Measurements from ENCODE around the gene ECEL1.

Gene ECEL1

DNA sequence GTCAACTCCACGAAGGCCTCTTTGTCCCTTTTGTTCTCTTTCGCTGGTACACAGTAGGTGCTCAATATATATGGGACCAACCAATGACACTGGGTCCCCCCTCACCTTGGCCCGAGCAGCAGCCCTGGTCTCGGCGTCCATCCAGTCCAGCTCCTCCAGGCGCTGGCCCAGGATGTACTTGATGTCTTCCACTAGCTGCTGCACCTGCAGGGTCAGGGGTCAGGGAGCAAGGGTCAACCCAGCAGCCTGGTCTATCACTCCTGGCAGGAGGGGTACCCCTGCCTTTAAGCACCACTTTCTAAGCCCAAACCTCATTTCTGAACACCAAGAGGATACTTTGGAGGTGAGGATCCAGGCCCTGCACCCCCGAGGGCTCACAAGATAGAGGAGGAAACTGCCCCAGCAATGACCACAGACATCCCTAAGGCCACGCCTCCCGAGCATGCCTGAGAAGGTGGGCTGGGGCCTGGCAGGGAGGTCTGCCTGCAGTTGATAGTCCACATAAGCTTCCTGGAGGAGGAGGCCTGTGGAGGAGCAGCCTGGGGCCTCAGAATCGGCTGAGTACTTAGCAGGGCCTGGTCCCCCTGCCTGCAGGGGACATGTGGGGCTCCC, 4.2 kb downstream of the ECEL1 start:
- DNase-seq, result no peak

- DNase-seq, result no peak
Observed at GRCh38 chr2:232482301-232483238, 5.1 kb downstream of the ECEL1 start.

DNA sequence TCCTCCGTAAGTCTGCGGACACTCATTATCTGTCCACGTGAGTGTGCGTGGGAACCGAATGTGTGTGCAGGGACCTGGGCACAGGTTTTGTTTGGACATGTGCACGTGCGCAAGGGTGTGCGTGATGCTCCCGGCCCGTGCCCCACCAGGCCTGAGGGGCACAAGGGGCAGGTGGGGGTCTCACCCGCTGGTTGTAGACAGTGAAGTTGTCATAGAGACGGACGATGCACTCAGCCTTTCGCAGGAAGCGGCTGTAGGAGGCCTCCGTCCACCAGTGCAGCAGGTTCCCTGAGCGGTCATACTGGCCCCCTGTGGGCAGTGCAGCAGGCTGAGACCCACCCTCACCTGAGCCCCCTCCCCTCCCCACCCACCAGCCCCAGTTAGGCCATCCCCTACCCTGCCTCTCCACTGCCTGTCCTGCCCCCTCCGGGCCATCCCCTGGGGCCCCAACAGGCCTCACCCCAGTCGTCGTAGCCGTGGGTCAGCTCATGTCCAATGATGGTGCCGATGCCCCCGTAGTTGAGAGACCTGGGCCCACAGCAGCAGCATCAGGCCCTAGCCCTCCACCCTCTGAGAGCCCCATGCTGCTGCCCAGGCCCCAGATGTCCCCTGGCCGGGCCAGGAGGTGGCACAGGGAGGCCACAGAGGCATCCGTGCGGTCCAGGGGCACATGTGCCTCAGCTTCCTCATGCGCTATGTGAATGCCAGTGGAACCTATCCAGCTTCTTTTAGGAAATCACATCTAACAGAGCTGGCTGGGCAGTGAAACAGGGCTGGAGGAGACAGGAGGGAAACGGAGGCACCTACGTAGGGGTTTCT, 6.1 kb downstream of the ECEL1 start:
- no peak for DNase-seq

DNA sequence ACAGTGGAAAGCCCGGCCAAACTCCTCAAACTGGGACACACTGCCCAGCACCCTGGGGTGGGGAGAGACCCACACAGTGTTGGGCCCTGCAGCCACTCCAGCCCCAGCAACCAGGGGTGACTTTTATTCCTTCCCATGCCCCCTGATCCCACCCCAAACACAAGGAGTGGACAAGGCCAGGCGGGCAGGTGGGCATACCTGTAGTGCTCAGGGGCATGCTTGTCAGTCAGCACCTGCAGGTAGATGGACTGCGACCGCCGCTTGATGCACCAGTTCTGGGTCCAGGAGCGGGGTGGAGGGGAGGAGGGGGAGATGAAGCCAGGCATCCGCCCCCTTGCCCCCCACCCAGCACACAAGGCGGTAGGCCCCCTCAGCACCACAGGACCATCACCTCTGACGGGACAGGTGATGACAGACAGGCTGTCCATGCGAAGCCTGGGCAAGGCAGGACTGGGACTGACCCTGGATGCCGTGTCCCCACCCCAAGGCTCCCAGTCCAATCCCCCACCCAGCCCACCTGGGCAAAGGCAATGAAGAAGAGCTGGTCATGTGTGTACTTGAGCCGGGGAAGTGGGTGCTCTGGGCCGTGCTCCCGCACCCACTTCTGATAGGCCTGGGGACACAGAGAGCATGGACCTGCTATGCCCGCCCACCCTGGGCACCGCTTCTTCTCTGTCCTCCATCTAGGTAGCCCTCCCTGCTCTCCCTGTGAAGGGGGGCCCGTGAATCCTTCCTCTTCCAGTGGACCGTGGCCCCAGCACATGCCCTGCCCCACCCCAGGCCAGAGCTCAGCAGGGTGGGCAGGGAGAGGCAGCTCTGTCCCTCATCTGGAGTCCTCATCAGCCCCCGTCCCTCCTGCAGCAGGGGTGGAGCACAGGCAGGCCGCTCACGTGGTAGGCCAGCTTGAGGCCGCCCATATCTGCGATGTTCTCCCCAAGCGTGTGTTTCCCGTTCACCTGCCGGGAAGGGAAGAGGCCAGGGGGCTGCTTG, 7.1 kb downstream of the ECEL1 start:
- DNase-seq, result no peak

GRCh38 chr2:232479341-232480200, 8.1 kb downstream of the ECEL1 start:
- peak; percentile 30 for DNase-seq

DNA sequence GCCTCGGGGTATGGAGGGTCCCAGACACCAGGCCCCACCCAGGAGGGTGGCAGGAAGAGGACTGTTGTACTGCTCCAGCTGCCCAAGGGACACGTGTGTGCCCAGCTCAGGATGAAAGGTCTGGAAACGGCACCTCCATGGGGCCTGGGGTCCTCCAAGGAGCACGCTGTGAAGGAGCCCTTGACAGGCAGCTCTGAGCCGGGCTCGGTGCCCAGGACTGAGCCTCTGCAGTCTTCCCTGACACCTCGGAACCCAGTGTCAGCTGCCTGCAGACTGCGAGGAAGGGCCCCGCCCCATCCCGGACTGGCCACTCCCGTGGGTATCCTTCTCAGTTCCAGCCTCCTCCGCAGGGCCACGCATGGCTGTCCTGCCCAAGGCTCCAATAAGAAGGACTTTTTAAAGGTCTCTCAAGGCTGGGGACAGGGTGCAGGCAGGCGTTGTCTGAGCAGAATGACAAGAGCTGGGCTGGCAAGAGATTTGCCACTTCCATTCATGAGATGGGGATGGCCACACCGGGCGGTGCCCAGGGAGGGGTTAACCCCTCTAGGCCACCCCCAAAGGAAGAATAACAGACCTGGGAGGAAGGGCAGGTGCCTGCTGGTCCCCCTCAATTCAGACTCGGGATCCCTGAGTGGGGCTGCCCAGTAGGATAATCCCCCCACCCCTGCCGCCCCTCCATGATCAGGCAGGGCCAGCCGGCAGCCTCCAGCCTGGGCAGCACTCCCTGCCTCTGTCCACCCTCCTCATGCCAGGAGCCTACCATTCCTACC, 8.9 kb downstream of the ECEL1 start:
- no peak for DNase-seq

DNA sequence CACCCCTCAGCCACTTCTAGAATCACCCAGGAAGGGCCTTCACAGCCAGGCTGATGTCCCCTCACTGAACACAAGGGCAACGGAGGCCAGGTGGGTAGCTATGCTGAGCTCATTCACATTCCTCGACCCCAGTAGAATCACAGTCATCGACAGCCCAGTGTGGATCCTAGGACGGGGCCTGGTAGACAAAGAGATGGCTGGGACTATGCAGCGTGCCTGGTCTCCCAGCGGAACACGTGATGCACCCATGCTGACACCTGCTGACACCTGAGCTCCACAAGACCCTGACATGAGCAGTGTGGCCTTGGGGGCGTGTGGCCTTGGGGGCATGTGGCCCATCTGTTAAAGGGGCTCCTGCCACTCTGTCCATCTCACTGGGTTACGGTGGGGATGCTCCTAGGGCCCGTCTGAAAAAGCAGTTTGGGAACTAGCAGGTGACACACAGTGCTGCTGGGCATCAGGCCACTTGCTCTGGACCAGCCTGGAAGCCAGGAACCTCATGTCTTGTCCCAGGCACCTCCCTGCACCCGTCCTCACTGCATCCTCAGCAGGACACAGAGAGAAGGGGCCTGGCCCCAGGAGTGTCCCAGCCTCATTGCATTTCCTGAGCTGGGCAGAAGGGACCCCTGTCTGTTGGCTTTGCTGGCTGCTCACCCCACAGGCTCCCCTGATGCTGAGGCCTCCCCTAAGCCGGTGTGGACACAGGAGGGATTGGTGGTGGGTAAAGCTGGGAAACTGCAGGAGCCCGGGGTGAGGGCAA, 9.7 kb downstream of the ECEL1 start:
- DNase-seq, result no peak

- no peak for DNase-seq
Observed at GRCh38 chr2:232476791-232477190, 10.8 kb downstream of the ECEL1 start.

GRCh38 chr2:232476045-232476444, 11.6 kb downstream of the ECEL1 start:
- DNase-seq, result no peak

- DNase-seq, result peak; percentile 23
Observed at GRCh38 chr2:232473467-232473890, 14.2 kb downstream of the ECEL1 start.

GRCh38 chr2:232466221-232466620, 21.4 kb downstream of the ECEL1 start:
- DNase-seq, result no peak

GRCh38 chr2:232465061-232465460, 22.6 kb downstream of the ECEL1 start:
- no peak for DNase-seq

DNA sequence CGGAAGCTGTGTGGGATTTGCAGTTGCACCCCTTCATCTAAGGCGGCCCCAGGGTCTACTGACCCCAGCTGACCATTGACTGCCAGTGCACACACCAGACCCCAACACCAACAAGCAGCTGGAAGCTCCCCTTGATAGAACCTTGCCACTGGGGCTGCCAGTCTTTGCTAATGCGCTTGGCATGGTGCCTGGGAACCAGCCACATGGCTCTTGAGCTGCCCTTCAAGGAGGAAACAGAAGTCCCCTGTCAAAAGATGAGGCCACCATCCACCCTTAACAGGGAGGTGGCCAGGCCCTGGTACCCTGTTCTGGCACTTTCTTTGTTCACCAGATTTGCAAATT, 23.1 kb downstream of the ECEL1 start:
- DNase-seq, result peak; percentile 43

DNA sequence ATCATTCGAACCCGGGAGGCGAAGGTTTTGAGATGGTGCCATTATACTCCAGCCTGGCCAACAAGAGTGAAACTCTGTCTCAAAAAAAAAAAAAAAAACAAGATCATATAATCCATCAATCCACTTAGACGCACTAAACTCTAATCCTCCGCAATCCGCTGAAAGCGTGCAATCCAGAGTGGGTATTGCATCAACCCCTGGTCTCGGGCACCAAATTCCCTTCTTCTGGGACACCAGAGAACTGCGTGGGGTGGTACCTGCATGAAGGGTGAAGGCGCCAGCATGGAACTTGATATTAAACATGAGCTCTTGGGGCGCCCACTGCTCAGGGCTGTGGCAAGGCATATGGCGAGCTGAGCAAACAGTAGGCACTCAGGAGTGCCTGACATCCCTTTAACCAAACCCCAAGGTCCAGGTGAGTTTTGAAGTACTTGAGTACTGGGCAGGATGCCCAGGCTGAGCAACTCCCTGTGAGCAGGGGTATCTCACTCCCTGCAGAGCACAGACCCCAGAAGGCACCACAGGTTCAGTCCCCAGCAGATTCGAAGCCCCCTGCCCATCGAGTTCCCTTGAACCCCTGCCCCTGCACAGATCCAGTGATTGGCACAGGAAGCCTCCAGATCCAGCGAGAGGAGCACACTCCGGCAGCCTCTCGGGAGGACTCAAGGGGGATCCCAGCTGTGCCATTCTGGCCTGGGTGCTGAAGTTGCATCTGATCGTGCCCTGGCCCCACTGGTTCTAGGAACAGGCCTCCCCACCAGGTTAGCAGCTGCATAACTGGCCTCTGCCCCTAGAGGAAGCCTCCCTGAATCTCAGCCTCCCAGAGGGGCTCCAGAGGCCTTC, 23.7 kb downstream of the ECEL1 start:
- DNase-seq, result no peak

DNA sequence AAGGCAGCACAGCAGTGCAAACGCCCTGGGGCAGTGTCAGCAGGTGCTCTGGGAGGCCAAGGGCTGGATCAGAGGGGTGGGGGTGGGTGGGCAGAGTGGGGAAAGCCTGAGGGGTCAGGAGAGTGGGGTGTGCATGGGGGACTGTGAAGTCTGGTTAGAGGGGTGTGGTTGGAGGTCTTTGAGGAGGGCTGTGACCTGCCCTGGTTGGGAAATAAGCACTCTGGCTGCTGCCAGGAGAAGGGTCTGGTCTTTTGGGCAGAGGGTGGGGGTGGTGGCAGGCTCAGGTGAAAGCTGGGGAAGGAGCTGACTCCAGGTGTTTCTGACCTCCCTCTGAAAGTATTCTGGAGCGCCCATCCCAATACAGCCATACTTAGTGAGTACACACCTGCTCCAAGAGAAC, 27.5 kb downstream of the ECEL1 start:
- DNase-seq, result no peak

DNA sequence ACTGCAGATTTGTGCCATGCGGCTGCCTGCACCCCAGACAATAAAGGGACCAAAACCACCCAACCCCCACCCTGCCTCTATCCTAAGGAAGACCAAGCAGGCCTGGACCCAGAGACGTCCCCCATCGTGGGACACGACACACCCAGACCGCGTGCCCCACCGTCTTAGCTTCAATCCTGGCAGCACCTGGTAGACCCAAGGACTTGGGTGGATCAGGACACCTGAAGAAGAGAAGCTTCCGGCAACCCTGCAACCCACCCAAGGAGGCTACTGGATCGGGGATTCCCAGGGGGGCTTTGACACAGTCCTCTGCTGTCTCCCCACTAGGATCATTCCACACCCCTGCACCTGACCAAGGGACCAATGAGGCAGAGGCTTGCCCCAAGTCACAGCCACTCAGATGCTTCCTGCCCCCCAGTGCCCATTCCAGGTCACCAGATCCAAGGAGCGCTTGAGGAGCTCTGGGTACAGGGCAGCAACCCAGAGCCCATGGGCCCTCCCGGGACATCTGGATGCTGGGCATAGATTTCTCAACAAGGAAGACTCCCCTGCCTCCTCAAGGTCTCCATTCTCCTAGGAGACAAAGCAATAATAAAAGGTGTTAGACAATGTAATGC, 28.1 kb downstream of the ECEL1 start:
- DNase-seq, result no peak

DNA sequence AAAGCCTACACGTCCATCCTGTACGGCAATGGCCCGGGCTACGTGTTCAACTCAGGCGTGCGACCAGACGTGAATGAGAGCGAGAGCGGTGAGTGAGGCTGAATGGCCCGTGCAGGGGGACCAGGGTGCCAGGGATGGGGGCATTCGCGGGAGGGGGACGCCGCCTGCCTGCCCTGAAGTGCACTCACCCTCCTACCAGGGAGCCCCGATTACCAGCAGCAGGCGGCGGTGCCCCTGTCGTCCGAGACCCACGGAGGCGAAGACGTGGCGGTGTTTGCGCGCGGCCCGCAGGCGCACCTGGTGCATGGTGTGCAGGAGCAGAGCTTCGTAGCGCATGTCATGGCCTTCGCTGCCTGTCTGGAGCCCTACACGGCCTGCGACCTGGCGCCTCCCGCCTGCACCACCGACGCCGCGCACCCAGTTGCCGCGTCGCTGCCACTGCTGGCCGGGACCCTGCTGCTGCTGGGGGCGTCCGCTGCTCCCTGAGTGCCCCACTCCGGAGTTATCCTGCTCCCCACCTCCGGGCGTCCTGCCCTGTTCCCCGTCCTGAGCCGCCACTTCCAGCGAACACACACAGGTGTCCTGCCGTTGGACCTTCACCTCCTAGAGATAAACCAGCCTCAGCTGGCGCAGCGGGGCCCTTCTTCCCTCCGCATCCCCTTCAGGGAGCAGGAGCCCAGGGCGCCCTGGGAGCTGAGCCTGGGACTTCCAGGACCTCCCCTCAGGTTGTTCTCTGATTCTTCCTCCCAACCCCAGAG, 28.8 kb downstream of the ECEL1 start:
- no peak for DNase-seq

Data from RPMI8226 (cell line).